T-helper 2 cell treated with Interferon-gamma antibody and Interleukin-4, amounts not matched to agents 5 μg/mL and 100 μg/mL, for 36 hours (primary cell): ENCODE results near the gene ACSL5.
"Not testable (repeated sequence)": the region's sequence is repeated elsewhere in the genome, so short reads cannot be mapped to it uniquely, and the experiment has no call there.

Experiments used
- DNase-seq: peaks from one replicate; pipeline ENCODE4 v3.0.0; 2021; ENCODE audit warnings: low spot score
- H3K27ac Mint-ChIP-seq: one replicate; pipeline ENCODE4 v1.8.0; 2021; ENCODE audit warnings: mild to moderate bottlenecking, mixed read lengths
- H3K27me3 Mint-ChIP-seq: one replicate; pipeline ENCODE4 v1.8.0; 2021; ENCODE audit warnings: low read depth, mixed read lengths
- H3K36me3 Mint-ChIP-seq: one replicate; pipeline ENCODE4 v1.8.0; 2021; ENCODE audit warnings: low read depth, mixed read lengths
- H3K4me1 Mint-ChIP-seq: one replicate; pipeline ENCODE4 v1.8.0; 2021; ENCODE audit warnings: low read depth, mixed read lengths
- H3K4me3 Mint-ChIP-seq: one replicate; pipeline ENCODE4 v1.8.0; 2022; ENCODE audit warnings: mild to moderate bottlenecking, moderate library complexity, mixed read lengths
- H3K9me3 Mint-ChIP-seq: one replicate; pipeline ENCODE4 v1.8.0; 2021; ENCODE audit warnings: mixed read lengths

The ACSL5 gene

DNA sequence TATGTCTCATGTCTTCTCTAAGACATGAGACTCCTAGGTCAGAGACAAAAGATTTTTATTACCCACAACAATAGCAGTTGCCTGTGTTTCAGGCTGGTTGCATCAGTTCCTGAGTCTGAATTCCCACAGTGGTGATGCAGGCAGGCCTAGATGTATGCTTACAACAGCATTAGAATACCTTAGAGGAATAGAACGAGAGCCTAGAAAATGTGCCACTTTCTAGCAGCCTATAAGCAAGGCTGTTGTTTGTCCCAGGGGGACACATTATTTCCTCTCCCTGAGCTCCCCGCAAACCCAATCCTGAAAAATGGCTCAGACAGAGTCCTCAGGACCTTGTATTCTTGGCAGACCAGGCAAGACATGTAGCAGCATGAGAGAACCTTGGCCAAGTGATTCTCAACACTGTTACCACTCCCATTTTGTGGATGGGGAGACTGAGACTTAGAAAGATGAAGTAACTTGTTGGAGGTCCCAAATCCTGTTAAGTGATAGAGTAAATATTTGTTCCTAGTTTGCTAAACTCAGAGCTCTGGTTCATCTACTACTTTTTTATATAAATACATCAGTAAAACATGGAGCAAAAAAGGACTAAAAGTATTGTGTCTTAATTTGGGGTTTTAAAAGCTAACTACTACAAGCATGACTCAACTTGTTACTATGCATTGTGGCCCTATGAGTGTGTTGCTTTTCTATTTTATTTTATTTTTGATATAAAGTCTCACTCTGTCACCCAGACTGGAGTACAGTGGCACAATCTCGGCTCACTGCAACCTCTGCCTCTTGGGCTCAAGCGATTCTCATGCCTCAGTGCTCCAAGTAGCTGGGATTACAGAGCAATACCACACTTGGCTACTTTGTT, 87.3 kb downstream of the ACSL5 start:
- no peak overlapping the region for H3K27ac Mint-ChIP-seq
- H3K27me3 Mint-ChIP-seq: no peaks in the 10 kb centered on the region
- H3K9me3 Mint-ChIP-seq: no peaks in the 10 kb centered on the region
- H3K4me1 Mint-ChIP-seq: peaks cover 6% of the 10 kb centered on the region
- H3K36me3 Mint-ChIP-seq: peaks cover 38% of the 10 kb centered on the region
- no peak for DNase-seq
- H3K4me3 Mint-ChIP-seq: no peak overlapping the region

DNA sequence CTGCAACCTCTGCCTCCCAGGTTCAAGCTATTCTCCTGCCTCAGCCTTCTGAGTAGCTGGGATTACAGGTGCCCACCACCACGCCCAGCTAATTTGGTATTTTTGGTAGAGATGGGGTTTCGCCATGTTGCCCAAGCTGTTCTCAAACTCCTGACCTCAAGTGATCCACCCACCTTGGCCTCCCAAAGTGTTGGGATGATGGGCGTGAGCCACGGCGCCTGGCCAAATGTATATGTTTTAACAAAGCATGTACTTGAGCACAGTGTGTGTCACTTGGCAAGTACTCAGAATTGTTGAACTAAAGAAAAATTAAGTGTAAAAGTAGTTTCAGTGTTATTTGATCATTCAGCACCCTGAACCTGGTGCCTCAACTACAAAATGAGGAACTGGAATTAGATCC, 90.2 kb downstream of the ACSL5 start:
- peaks cover 40% of the 10 kb centered on the region for H3K36me3 Mint-ChIP-seq
- not testable (repeated sequence) for H3K27ac Mint-ChIP-seq, H3K4me3 Mint-ChIP-seq, H3K9me3 Mint-ChIP-seq, DNase-seq, H3K4me1 Mint-ChIP-seq, H3K27me3 Mint-ChIP-seq

DNA sequence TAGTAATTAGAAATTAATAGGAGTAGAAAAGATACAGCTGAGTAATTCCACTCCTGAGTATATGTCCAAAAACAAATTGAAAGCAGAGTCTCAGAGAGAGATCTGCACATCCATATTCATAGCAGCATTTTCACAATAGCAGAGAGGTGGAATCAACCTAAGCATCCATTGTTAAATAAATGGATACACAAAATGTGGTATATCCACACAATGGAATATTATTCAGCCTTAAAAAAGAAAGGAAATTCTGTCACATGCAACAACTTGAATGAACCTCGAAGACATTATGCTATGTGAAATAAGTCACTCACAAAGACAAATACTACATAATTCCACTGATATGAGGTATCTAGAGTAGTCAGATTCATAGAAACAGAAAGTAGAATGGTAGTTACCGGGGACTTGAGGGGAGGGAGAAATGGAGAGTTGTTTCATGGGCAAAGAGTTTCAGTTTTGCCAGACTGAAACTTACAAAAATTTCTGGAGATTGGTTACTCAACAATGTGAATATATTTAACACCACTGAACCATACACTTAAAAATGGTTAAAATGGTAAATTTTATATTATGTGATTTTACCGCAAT, 91.5 kb downstream of the ACSL5 start:
- Mint-ChIP-seq H3K9me3 (no peaks in the 10 kb centered on the region), H3K27me3 (no peaks in the 10 kb centered on the region), H3K4me1 (peaks cover 6% of the 10 kb centered on the region), H3K27ac (no peak overlapping the region), H3K36me3 (peaks cover 38% of the 10 kb centered on the region), H3K4me3 (no peak overlapping the region)
- no peak for DNase-seq

- Mint-ChIP-seq H3K36me3 (peaks cover 31% of the 10 kb centered on the region), H3K4me3 (no peak overlapping the region), H3K27ac (no peak overlapping the region), H3K4me1 (peaks cover 3% of the 10 kb centered on the region), H3K27me3 (no peaks in the 10 kb centered on the region), H3K9me3 (no peaks in the 10 kb centered on the region)
- DNase-seq: no peak
Observed at GRCh38 chr10:112466802-112467201, 92.9 kb downstream of the ACSL5 start.

- Mint-ChIP-seq H3K36me3 (peaks cover 30% of the 10 kb centered on the region), H3K4me1 (peaks cover 4% of the 10 kb centered on the region), H3K4me3 (no peak overlapping the region), H3K27ac (no peak overlapping the region), H3K27me3 (no peaks in the 10 kb centered on the region), H3K9me3 (no peaks in the 10 kb centered on the region)
- DNase-seq: no peak
Observed at GRCh38 chr10:112467541-112468075, 93.7 kb downstream of the ACSL5 start.

- Mint-ChIP-seq H3K4me1 (peaks cover 6% of the 10 kb centered on the region), H3K27me3 (no peaks in the 10 kb centered on the region), H3K27ac (no peak overlapping the region), H3K36me3 (peaks cover 4% of the 10 kb centered on the region), H3K9me3 (no peaks in the 10 kb centered on the region), H3K4me3 (no peak overlapping the region)
- DNase-seq: no peak
Observed at GRCh38 chr10:112471878-112472487, 98.1 kb downstream of the ACSL5 start.

- no peak overlapping the region for H3K4me3 Mint-ChIP-seq
- peaks cover 4% of the 10 kb centered on the region for H3K36me3 Mint-ChIP-seq
- H3K4me1 Mint-ChIP-seq: peaks cover 6% of the 10 kb centered on the region
- no peak for DNase-seq
- no peak overlapping the region for H3K27ac Mint-ChIP-seq
- no peaks in the 10 kb centered on the region for H3K9me3 Mint-ChIP-seq
- no peaks in the 10 kb centered on the region for H3K27me3 Mint-ChIP-seq
Observed at GRCh38 chr10:112475575-112476218, 101.8 kb downstream of the ACSL5 start.
